ENCODE results near the gene CHD5. TPM values are rescaled to one million over a fixed set of nuclear protein-coding genes. Genes with fewer than 3 reads are reported as not detected.

Gene CHD5
- polyA plus RNA-seq, 1 experiment: 0.02 TPM

DNA sequence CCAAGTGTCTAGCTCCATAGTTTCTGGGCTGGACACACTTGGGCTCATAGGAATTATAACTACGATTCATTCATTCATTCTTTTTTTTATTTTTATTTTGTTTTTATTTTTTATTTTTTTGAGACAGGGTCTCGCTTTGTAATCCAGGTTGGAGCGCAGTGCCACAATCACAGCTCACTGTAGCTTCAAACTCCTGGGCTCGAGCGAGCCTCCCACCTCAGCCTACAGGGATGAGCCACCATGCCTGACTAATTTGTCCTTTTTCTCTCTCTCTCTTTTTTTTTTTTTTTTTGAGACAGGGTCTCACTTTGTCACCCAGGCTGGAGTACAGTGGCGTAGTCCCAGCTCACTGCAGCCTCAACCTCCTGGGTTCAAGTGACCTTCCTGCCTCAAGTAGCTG is 92.2 kb downstream of the CHD5 start:
- Histone ChIP-seq H3K4me3 (ENCODE audit: low read depth, low read length) (no peak overlapping the region), H3K27me3 (ENCODE audit: control insufficient read depth, insufficient read depth, low read length) (peaks cover 31% of the 10 kb centered on the region), H3K9me3 (ENCODE audit: control insufficient read depth, insufficient read depth, low read length) (no peaks in the 10 kb centered on the region; the same call in 1 of the 2 replicates), H3K27ac (ENCODE audit: low read depth, low read length) (no peak overlapping the region)
- TF ChIP-seq, protein P1, sequence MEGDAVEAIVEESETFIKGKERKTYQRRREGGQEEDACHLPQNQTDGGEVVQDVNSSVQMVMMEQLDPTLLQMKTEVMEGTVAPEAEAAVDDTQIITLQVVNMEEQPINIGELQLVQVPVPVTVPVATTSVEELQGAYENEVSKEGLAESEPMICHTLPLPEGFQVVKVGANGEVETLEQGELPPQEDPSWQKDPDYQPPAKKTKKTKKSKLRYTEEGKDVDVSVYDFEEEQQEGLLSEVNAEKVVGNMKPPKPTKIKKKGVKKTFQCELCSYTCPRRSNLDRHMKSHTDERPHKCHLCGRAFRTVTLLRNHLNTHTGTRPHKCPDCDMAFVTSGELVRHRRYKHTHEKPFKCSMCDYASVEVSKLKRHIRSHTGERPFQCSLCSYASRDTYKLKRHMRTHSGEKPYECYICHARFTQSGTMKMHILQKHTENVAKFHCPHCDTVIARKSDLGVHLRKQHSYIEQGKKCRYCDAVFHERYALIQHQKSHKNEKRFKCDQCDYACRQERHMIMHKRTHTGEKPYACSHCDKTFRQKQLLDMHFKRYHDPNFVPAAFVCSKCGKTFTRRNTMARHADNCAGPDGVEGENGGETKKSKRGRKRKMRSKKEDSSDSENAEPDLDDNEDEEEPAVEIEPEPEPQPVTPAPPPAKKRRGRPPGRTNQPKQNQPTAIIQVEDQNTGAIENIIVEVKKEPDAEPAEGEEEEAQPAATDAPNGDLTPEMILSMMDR (IDR thresholded peaks at IDR 0.05; ENCODE audit: low read depth, low read length): no peak
- ChIA-PET POLR2A (no interaction called here), CTCF (interaction anchor here (0.6 kb wide), 1 partner anchor 84 kb away, joined by 3 read pairs; no protein-coding TSS in a partner anchor)
- DNase-seq (ENCODE audit: low read depth, low spot score): no peak

- ChIA-PET CTCF (no interaction called here), POLR2A (no interaction called here)
- Histone ChIP-seq H3K27ac (ENCODE audit: low read depth, low read length) (no peak overlapping the region), H3K27me3 (ENCODE audit: control insufficient read depth, insufficient read depth, low read length) (peaks cover 36% of the 10 kb centered on the region), H3K4me3 (ENCODE audit: low read depth, low read length) (no peak overlapping the region), H3K9me3 (ENCODE audit: control insufficient read depth, insufficient read depth, low read length) (no peaks in the 10 kb centered on the region; the same call in 1 of the 2 replicates)
- TF ChIP-seq, protein P1 (IDR thresholded peaks at IDR 0.05; ENCODE audit: low read depth, low read length): no peak
- no peak for DNase-seq (ENCODE audit: low read depth, low spot score)
Observed at GRCh38 chr1:6087377-6087772, 92.7 kb downstream of the CHD5 start.

DNA sequence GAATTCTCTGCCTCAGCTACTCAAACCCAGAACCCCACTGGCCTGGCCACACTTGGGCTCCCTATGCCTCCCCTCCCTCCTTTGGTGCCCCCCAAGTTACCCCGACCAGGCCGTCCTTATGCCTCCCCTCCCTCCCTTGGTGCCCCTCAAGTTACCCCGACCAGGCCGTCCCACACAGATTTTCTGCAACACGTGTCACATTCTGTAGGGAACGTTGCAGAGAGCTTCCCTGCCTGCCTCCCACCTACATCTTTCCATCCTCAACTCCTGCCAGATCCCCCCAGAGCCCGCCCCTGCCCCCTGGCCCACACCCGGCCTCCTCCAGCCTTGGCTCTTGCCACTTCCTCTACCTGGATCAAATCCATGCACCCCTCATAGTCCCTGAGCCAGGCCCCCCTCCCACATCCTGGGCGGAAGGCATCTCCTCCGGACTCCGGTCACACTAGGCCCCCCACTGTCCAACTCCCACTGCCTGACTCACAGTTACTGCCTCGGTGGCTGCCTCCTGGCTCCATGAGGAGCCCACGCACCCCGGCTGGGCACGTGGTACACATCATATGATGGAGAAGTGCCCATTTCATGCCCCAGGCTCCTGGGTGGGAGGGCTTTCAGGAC is 93.3 kb downstream of the CHD5 start:
- TF ChIP-seq, protein P1 (IDR thresholded peaks at IDR 0.05; ENCODE audit: low read depth, low read length): no peak
- POLR2A ChIA-PET: interaction anchor here (0.7 kb wide), 1 partner anchor 152 kb away, joined by 8 read pairs; no protein-coding TSS in a partner anchor
- Histone ChIP-seq H3K4me3 (ENCODE audit: low read depth, low read length) (no peak overlapping the region), H3K27me3 (ENCODE audit: control insufficient read depth, insufficient read depth, low read length) (peaks cover 41% of the 10 kb centered on the region), H3K9me3 (ENCODE audit: control insufficient read depth, insufficient read depth, low read length) (no peaks in the 10 kb centered on the region; the same call in 1 of the 2 replicates), H3K27ac (ENCODE audit: low read depth, low read length) (no peak overlapping the region)
- CTCF ChIA-PET: no interaction called here
- no peak for DNase-seq (ENCODE audit: low read depth, low spot score)

DNA sequence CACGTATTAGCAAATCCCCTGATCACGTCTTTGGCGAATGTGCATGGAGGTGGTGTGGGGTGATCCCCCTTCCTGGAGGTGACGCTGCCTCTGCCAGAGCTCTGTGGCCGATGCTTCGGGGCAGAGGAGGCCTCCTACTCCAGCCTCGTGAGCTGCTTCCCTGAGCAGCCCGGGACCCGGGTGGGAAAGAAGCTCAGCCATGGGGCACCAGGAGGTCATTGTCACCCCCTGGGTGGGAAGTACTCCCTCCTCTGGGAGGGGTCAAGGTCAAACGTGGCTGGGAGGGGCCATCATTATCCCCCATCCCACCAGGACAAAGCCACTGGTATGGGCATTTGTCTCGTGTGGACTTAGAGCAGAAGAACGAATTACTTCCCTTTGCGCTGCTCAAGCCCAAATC is 93.8 kb downstream of the CHD5 start:
- CTCF ChIA-PET: no interaction called here
- DNase-seq (ENCODE audit: low read depth, low spot score): no peak

DNA sequence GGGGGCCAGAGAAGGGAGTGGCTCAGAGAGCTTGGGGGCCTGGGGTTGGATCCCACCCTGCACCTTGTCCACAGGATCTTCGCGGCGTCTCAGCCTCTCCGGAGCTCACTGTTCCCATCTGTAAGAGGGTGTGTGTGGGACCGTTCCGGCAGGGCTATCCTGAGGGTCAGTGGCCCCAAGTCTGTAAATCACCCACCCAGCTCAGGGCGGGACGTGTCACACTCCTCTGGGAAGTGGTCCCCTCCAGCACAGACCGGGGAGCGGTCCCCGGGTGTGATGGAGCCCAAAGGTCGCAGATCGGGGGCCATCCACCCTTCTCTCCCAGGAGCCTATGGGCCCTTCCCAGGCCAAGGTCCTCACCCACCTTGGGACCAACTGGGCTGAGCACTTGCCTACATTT is 94.5 kb downstream of the CHD5 start:
- ChIA-PET POLR2A (no interaction called here), CTCF (interaction anchor here (1.1 kb wide), 1 partner anchor 119 kb away, joined by 5 read pairs; no protein-coding TSS in a partner anchor)
- TF ChIP-seq, protein P1 (IDR thresholded peaks at IDR 0.05; ENCODE audit: low read depth, low read length): no peak
- Histone ChIP-seq H3K4me3 (ENCODE audit: low read depth, low read length) (no peak overlapping the region), H3K27ac (ENCODE audit: low read depth, low read length) (no peak overlapping the region), H3K27me3 (ENCODE audit: control insufficient read depth, insufficient read depth, low read length) (peaks cover 52% of the 10 kb centered on the region), H3K9me3 (ENCODE audit: control insufficient read depth, insufficient read depth, low read length) (no peaks in the 10 kb centered on the region; the same call in 1 of the 2 replicates)
- no peak for DNase-seq (ENCODE audit: low read depth, low spot score)

More for the DNA sequence above, 93.8 kb downstream of the CHD5 start:
- no peak overlapping the region for H3K4me3 ChIP-seq (ENCODE audit: low read depth, low read length)
- POLR2A ChIA-PET: interaction anchor here (0.7 kb wide), 1 partner anchor 152 kb away, joined by 8 read pairs; no protein-coding TSS in a partner anchor
- H3K9me3 ChIP-seq (ENCODE audit: control insufficient read depth, insufficient read depth, low read length): no peaks in the 10 kb centered on the region; the same call in 1 of the 2 replicates
- H3K27me3 ChIP-seq (ENCODE audit: control insufficient read depth, insufficient read depth, low read length): peaks cover 46% of the 10 kb centered on the region
- no peak overlapping the region for H3K27ac ChIP-seq (ENCODE audit: low read depth, low read length)
- TF ChIP-seq, protein P1 (IDR thresholded peaks at IDR 0.05; ENCODE audit: low read depth, low read length): no peak

Measured in AG04450 (cell line).